Fibroblast of upper back skin (primary cell): ENCODE results near the gene CALR3.
"Not testable (repeated sequence)": the region's sequence is repeated elsewhere in the genome, so short reads cannot be mapped to it uniquely, and the experiment has no call there.

ENCODE experiments used
- DNase-seq: peaks from one replicate; pipeline ENCODE4 v3.0.0-alpha.2; 2013

The CALR3 gene, protein sequence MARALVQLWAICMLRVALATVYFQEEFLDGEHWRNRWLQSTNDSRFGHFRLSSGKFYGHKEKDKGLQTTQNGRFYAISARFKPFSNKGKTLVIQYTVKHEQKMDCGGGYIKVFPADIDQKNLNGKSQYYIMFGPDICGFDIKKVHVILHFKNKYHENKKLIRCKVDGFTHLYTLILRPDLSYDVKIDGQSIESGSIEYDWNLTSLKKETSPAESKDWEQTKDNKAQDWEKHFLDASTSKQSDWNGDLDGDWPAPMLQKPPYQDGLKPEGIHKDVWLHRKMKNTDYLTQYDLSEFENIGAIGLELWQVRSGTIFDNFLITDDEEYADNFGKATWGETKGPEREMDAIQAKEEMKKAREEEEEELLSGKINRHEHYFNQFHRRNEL

DNA sequence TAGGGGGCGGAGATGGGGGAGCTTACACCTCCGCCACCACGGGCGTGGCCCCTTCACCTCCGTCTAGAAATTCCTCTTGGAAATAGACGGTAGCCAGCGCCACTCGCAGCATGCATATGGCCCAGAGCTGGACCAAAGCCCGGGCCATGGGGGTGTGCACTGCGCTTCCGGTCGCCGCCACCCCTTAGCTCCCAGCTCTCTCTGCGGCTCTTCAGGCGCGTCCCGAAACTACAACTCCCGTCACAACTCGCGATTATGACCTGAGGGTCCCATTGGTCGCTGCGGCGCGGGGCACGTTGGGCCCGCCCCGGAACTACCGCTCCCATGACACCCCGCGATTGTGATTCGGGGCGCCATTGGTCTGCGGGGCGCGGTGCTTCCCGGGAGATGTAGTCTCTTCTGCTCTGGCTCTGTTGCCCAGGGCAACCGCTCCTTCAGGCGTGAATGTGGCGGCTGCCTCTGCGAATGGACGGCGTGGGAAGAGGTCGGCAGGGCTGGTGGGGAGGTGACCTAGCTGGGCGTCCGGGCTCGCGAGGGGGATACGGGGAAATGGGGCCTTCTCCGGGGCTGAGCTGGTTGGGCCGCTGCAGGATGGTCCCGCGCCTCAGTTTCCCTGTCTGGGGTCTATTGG, at the start of gene CALR3, which contains the start of gene C19orf44:
Gene CALR3 (minus strand): TSS at position 186 of the 631 bp plus-strand sequence. CDS start 38 bp downstream, at position 148.
Gene C19orf44 (plus strand): TSS at position 413 of the 631 bp plus-strand sequence. CDS start 4,399 bp downstream, outside the sequence.
- peak; percentile 99 for DNase-seq

DNA sequence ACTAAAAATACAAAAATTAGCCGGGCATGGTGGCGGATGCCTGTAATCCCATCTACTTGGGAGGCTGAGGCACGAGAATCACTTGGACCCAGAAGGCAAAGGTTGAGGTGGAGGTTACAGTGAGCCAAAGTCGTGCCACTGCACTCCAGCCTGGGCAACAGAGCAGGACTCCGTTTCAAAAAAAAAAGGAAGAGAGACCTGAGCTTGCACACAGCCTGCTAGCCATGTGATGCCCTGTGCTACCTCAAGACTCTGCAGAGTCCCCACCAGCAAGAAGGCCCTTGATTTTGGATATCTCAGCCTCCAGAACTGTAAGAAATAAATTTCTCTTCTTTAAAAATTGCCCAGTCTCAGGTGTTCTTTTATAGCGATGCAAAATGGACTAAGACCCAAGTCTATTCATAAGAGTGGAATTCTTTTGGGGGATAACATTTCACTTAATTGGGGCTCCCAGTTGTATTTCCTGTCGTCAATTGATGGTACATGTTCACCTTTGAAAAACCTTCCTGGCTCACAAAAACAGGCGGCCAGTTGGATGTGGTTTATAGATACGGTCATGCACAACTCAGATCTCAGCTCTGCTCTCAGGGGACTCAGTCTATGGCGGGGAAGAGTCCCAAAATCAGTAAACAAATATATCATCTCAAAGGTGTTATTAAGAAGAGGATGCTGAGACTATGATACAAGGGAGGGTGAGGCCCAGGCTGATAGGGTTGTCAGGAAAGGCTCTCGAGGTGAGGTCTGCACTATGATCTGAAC, 48.7 kb upstream of the CALR3 start:
- DNase-seq, result no peak

DNA sequence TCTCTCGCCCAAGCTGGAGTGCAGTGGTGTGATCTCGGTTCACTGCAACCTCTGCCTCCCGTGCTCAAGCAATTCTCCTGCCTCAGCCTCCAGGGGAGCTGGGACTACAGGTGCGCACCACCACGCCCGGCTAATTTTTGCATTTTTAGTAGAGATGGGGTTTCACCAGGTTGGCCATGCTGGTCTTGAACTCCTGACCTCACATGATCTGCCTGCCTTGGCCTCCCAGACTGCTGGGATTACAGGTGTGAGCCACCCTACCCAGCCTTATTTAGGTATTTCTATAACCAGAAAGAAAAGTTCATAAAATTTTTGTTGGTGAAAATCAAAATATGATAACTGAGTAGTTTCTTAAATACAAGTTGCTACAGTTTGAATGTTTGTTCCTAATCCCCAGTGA, 47.8 kb upstream of the CALR3 start:
- DNase-seq, result not testable (repeated sequence)

DNA sequence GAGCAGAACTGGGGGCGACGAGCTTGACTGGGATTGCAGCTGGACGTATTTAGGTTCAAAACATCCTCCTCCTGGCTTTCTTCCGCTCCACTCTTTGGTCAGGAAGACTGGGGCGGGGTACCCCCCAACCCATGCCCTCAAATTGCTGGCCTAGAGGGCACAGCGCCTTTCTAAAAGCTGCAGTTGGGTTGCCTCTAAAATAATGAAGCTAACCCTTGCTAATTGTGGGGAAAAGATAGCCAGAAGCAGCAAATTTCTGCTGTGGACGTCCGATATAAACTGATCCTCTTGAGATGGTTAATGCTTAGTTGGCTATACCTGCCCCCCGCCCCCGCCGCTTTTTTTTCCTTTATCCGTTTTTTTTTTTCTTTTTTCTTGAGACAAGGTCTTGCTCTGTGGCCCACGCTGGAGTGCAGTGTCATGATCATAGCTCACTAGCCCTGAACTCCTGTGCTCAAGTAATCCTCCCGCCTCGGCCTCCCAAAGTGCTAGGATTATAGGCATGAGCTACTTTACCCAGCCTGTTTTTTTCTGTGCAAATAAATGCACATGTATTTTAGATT, 47.0 kb upstream of the CALR3 start:
- no peak for DNase-seq

DNA sequence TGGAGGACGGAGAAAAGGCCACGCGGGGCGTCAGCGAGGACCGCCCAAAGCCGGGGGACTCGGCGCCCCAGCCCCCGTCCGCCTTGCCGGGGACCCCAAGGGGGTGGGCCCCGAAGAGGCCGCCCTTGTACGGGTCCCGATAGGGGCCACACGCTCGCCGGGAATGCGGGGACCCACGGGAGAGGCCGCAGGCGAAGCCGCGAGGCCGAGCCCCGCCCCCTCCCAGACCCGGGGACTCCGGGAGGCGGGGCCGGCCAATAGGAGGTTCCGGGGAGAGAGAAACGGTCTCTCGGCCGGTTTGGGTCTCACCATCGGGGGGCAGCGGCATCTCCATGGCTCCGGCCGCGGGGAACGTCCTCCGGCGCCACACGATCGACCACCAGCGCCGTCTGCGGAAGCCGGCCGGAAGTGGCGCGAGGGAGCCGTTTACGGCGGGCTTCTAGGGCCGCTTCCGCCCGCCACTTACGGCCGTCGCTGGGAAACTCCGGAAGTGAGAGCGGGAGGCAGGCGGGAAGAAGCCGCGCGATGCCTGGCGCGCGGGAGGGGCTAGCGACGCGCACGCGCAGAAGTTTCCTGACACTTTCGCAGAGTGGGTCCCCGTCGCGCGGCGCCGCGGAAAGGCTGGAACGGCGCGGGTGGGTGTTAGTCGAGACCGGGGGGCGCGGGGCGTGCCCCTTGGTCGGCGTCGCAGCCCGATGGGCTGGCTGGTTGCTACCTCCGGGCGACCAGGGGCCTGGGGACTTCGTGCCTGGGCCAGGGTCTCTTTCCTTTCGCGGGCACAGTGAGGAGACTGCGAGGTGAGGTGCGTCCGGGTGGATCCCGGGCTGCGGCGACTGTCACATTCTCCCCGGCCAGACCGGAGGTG, 46.3 kb upstream of the CALR3 start, which contains the start of gene CHERP:
Gene CHERP (minus strand): TSS at position 393 of the 865 bp plus-strand sequence. CDS start 59 bp downstream, at position 334.
- peak; percentile 92 for DNase-seq

DNA sequence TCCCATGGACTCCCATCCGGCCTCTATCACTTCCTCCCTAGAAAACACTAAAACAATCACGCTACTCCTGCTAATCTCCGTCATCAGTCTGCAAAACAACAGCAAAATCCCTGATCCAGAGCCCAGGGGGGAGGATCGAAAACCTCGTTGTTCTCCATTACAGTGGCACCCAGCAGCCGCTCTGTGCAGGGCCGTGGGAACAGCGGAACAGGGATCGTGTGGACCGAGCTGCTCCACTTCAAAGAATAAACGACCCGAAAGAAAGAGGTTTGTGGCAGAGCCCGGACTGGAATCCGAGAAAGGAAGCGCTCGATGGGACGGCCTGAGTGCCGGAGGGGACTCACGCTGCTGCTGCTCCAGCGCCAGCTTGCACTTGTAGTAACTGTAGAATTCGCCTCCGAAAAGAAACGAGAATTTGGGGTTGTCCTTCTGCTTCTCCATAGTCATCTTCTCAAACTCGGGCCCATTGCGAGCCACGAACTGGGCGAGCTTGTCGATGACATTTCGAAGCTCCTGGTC, 45.6 kb upstream of the CALR3 start:
- no peak for DNase-seq

DNA sequence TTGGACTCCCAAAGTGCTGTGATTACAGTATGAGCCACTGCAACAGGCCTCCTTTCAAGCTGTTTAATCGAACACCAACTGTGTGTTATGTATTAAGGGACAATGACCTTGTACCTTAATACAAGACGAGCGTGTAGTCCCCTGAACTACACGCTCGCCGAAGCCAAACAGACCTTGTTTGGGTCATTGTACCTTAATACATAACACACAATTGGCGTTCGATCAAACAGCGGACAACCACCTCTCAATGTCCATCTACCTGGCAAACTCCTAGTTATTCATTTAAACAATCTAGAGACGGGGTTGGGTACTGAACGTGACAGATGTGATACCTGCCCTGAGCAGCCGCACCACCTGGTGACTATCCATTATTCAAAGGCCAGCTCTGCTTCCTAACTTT, 45.0 kb upstream of the CALR3 start:
- no peak for DNase-seq

DNA sequence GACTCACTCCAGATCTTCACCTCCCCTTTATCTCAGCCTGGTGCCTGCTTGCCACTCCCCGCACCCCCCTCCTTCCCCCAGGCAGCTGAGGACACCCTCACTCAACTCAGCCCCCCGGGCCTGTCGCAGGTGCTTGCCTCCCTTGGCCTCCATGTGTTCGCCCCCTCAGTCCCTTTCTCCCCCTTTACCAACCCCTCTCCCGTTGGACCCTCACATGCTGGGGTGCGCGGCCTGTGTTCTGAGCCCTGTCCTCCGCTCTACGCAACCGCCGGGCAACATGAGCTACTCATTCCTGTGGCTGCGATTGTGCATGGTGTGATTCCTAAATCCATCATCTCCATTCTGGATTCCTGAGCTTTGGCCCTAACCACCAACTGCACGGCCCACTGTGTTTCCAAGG, 41.1 kb upstream of the CALR3 start:
- DNase-seq, result no peak

DNA sequence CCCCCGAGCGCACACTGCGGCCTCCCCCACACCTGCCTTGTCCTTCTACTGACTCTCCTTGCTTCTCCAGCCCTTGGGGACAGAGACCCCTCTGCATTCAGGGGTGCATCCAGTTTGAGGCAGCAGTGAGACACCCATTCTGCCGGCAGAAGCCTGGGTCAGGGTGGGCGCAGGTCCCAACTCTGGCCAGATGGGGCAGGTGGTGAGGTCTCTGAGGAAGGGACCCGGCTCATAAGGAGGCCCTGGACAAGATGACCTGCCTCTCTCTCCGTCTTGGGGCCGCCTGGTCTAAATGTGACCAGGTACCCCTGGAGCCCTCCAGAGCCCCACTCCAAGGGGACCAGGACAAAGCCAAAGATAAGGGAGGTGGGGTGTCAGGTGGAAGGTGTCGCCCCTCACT, 40.2 kb upstream of the CALR3 start:
- no peak for DNase-seq

DNA sequence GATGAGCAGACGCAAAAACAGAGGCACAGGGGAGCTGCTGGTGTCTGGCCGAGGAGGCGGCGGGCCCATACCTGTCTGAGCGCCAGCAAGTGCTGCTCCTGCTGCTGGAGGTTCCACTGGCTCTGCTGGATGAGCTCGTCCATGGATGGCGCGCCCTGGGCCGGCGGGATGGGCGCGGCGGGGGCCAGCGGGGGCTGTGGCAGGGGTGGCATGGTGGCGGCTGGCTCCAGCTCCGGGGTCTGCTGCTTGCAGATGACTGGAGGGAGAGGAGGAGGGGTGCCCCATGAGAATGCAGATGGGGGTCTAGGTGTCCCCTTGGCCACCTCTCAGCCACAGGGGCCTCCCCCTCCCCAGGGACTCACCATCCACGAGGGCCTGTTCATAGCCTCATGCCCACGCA, 39.4 kb upstream of the CALR3 start:
- DNase-seq, result no peak

DNA sequence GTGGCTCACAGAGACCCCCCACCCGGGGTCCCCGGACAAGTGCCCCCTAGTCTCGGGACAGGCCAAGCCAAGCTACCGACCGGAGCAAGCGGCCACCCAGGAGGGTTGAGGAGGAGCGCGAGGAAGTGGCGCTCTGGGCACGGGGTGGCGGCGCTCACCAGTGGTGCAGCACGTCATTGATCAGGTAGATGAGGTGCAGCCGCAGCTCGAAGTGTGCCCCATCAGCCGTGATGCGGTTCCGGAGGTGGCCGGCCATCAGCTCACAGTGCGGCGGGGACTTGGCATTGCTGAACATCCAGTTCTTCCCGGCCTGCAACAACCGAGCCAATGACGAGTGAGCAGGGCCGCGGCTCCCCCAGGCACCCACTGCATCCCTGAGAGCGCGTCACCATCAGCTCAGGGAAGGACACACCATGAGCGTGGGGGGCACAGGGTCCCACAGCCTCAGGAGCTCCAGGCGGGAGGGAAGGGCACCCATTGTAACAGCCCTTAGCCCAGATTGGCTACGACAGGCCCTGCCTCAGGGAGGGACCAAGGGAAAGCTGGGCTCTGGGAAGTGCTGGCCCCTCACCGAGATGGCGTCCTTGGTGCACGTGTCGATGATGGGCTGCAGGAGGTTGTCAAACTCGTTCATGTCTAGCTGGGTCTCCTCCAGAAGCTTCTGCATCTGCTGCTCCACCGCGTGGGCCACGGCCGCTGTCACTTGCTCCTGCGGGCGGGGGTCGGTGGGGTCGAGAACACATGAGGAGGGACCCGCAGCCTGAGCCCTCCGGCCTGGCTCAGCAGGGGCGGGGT, 36.7 kb upstream of the CALR3 start:
- DNase-seq, result no peak

DNA sequence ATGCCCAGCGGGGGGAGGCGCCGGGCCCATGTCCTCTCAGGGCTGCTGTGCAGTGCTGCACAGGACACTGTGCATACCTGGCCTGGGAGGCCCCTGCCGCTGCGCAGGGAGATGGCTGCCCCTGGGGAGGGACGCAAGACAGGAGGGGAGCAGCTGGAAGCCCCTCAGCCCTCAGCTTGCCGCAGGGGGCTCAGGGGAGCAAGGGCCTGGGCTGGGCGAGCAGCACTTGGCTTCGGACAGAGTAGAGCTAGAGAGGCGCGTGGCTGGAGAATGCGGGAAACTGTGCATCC, 35.4 kb upstream of the CALR3 start:
- DNase-seq, result no peak

DNA sequence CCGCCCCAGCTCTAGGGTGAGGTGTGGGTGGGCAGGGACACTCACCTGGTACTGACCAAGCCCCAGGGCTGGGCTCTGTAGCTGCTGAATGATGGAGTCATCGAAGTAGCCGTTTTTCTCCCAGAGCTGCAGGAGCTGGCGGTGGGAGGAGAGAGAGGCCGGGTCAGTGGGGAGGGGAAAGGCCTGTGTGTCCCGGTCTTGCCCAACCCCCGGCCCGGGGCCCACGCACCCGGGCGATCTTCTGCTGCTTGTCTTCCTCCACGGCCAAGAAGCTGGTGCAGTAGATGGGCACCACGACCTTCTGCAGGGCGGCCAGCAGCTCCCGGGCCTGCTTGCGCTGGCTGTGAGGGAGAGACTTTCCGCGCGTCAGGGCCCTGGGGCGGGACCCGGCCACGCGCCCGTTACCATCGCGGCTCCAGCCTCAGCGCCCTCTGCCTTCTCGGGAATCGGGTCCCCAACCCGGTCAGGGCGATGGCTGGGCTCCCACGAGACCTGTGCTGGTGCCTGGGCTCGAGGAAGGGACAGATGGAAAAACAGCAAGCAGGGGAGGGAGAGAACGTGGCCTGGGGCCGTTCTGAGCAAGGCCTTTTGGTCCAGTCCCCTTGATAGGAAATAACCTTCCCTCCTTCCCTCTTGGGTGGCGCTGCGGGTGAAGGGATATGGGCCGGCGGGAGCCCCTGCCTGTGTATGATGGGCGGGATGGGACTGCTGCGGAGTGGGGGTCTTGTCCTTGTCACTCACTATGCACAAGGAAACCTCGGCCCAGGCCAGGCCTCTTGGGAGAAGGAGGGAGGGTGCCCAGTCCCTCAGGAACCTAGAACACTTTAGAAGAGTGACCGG, 34.8 kb upstream of the CALR3 start:
- no peak for DNase-seq

DNA sequence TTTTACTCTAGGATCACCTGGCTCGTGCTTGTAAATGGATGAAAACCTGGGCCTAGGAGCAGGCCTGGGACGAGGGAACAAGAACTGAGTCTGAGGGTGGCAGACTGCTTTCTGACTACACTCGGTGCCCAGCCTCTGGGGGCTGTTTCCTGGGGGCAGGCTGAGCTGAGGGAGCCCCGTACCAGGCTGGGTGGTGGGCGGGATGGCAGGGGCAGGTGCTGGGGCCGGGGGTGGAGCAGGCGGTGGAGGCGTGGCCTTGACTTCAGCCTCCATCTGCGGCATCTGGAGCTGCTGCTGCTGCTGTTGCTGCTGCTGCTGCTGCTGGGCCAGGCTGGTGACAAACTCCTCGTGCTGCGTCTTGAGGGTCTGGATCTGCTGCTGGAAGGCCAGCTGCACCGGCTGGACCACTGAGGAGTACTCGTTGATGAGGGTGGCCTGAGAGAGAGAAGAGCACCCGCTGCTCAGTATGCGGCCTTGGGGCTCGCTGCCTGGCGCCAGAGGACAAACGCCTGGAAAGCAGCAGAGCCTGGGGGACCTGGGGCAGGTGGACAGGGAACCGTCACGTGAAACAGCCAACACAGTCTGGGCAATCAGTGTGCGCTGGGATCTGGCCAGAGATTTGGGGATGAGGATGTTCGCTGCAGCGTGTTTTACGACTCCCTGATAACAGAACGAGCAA, 33.6 kb upstream of the CALR3 start:
- no peak for DNase-seq

DNA sequence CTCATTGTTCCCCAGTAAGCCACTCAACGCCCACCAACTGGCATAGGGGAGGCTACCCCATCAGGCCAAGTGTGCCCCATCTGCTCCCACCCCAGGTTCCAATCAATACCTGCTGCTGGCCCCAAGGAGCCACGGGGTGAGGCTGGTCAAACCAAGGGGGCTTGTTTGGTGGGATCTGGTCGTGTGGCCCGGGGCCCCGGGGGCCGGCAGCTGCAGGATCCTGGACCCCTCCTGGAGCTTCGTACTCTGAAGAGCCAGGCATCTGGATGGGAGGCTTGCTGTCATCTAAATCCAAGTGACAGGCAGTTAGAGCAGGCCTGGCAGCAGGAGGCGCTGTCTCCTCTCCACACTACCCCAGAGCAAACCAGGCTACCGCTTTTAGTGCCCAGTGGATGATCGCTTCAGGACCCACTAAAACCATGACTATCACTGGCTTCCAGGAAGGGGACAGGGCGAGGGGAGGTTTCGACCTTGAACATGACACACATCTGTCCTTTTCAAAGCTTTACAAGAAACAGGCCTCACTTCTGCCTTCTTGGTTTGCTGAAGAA, 32.1 kb upstream of the CALR3 start:
- no peak for DNase-seq

DNA sequence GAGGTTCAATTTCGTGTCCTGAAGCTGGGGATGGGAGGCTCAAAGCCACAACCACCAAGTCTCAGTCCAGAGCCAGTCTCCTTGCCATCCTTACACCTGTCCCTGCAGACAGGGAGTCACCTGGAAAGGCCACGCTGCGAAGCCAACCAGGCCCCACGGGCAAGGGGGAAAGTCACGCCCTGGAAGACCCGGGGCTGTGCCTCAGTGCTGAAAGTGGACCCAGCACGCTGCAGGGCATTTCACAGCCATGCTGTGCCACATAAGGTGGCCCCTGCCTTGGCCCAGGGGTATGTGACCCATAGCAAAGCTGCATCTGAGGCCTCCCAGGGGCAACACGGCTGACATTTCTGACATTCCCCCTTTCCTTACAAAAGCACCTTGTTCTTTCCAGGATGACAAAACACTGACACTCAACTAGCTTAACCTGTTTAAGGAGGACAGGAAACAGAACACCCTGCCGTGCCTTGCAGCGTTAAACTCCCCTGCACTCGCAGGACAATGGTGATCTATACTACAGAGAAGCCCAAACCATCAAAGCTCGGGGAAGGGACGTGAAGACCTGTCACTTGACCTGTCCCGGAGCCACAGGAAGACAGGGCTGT, 31.5 kb upstream of the CALR3 start:
- DNase-seq, result no peak

DNA sequence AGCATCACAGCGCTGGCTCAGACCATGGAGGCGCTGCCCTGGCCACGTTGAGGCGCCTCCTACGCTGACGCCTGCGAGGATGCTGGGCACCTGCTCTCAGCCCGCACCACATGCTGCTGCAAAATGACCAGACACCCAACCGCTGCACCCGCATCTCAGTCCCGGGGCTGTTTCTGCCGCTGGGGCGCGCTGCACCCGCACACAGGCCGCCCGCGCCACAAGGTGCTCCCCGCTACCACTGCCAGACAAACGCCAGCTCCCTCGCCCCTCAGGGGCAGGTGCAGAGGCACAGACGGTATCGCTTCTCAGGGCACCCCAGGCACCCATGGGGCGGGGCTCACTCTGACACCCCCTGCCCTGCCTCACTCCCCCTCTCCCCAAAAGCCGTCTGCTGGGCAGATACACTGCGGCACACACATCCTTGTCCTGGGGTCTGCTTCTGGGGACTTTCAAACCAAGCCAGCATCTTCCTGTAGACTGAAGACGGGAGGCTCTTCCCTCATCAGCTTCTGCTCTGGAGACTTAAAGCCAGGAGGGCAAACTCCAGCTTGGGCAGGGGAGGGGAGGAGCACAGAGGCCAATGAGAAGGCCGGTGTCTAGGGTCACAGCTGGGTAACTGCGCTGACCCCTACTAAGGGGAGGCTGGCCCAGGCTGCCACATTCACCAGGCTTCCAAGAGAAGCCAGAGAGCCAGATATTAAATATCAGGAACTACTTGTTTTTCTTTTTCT, 29.9 kb upstream of the CALR3 start:
- no peak for DNase-seq
